ENCODE results near the gene WNT3. TPM values are rescaled to one million over a fixed set of nuclear protein-coding genes. Genes with fewer than 3 reads are reported as not detected.

The WNT3 gene
- total and polyA plus RNA-seq, 2 donors (not counting 3 experiments of a cell fraction or from before 2014, with no cell fraction given) = 1.4 to 2.1 TPM

DNA sequence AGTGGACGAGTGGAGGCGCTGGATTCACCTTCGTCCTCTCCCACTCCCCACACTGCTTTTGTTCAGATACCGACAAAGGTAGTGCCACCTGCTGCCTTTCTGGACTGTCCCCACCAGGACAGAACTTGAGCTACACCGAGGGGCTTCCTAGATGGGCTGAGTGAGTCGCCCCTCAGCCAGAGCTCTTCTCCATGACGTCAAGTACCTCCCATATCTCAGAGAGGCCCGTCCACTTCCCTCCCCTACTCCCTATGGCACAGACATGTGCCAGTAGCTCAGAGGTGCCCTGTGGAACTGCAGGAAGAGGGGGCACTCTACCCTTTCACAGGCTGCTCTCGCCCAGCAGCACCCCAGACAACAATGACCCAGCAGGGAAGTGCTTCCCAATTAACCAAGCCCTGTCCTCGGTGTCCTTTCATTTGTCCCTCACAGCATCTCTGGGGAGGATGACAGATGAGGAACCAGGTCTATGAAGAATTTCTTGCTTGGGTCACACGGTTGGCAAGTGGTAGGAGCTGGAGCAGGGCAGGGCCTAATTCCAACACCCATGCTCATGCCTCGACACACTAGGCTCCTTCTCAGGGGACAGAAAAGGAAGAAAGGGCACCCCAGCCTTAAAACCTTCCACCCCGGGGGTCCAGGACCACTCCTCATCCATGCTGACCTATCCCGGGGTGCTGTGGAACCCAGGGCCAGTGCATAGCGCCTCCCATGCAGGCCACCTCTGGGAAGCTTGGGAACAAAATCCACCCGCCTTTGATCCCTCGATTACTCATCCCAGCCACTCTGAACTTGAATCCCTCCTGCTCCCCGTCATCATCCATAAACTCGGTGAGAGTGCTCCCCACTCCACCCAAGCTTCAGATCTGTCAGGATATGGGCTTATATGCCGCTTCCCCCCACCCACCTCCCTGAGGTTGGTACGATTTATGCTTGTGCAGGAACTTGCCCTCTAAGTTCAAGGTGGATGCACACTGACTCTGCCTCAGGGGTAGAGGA, 51.7 kb downstream of the WNT3 start:
- intact Hi-C loops (cut with micrococcal nuclease) = loop anchor here (5.0 kb wide), 1 partner anchor 39 kb away; no protein-coding TSS in a partner anchor
- TF ChIP-seq GATA2 (IDR thresholded peaks at IDR 0.05; ENCODE audit: insufficient read depth, insufficient read length, low read depth, low read length) = no peak
- TF ChIP-seq, protein P1, sequence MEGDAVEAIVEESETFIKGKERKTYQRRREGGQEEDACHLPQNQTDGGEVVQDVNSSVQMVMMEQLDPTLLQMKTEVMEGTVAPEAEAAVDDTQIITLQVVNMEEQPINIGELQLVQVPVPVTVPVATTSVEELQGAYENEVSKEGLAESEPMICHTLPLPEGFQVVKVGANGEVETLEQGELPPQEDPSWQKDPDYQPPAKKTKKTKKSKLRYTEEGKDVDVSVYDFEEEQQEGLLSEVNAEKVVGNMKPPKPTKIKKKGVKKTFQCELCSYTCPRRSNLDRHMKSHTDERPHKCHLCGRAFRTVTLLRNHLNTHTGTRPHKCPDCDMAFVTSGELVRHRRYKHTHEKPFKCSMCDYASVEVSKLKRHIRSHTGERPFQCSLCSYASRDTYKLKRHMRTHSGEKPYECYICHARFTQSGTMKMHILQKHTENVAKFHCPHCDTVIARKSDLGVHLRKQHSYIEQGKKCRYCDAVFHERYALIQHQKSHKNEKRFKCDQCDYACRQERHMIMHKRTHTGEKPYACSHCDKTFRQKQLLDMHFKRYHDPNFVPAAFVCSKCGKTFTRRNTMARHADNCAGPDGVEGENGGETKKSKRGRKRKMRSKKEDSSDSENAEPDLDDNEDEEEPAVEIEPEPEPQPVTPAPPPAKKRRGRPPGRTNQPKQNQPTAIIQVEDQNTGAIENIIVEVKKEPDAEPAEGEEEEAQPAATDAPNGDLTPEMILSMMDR (IDR thresholded peaks at IDR 0.05; ENCODE audit: extremely low read depth in 1 of 2, insufficient read depth in 1 of 2, low read depth in 1 of 2, low read length in 2 of 2) = no peak
- no peak for TF ChIP-seq EZH2 (IDR thresholded peaks at IDR 0.05; ENCODE audit: borderline replicate concordance, low read depth, low read length, severe bottlenecking)
- TF ChIP-seq MYC (IDR thresholded peaks at IDR 0.05; ENCODE audit: low read depth, low read length) = no peak
- no peak for TF ChIP-seq FOS (IDR thresholded peaks at IDR 0.05; ENCODE audit: borderline replicate concordance, insufficient read depth, low read length)
- no peak for TF ChIP-seq MAX (IDR thresholded peaks at IDR 0.05; ENCODE audit: insufficient read depth, insufficient read length)
- TF ChIP-seq POLR2A (IDR thresholded peaks at IDR 0.05; ENCODE audit: low read depth, low read length) = no peak
- no peak for TF ChIP-seq POLR2AphosphoS5 (IDR thresholded peaks at IDR 0.05; ENCODE audit: insufficient read depth, low read depth, low read length)
- TF ChIP-seq JUN (IDR thresholded peaks at IDR 0.05; ENCODE audit: borderline replicate concordance, insufficient read depth, insufficient read length, low read depth) = no peak
- no peaks in the 10 kb centered on the region for H4K20me1 ChIP-seq (replicated peaks; ENCODE audit: control insufficient read depth, extremely low read depth, insufficient read depth, low read length)
- no peak overlapping the region for H2AFZ ChIP-seq (ENCODE audit: low read depth, low read length)
- POLR2A ChIA-PET = no interaction called here
- DNase-seq (ENCODE audit: low read depth, low spot score) (no peak), FAIRE-seq (no peak)
- no peak overlapping the region for H3K4me2 ChIP-seq (ENCODE audit: insufficient read depth, low read length)
- H3K4me1 ChIP-seq (ENCODE audit: control insufficient read depth, extremely low read depth, insufficient read depth, low read length) = peaks cover 22% of the 10 kb centered on the region
- no peaks in the 10 kb centered on the region for H3K79me2 ChIP-seq (ENCODE audit: control insufficient read depth, insufficient read depth, low read length)
- no TSS peak for BruUV-seq (replicated peaks)
- H3K9me1 ChIP-seq (replicated peaks; ENCODE audit: control insufficient read depth, extremely low read depth, insufficient read depth, low read length) = no peaks in the 10 kb centered on the region
- CTCF ChIA-PET = no interaction called here
- no peaks in the 10 kb centered on the region for H3K36me3 ChIP-seq (ENCODE audit: control insufficient read depth in 2 of 2, extremely low read depth in 1 of 2, insufficient read depth in 2 of 2, low read length in 2 of 2)
- no peaks in the 10 kb centered on the region for H3K9me3 ChIP-seq (replicated peaks; ENCODE audit: control insufficient read depth, insufficient read depth, low read length)
- H3K27ac ChIP-seq (ENCODE audit: insufficient read depth, low read depth, low read length) = no peak overlapping the region
- H3K27me3 ChIP-seq (ENCODE audit: control insufficient read depth in 2 of 2, insufficient read depth in 2 of 2, low read length in 2 of 2) = no peaks in the 10 kb centered on the region
- H3K9ac ChIP-seq (replicated peaks; ENCODE audit: extremely low read depth, insufficient read depth, low read length) = no peak overlapping the region
- dilution Hi-C loops (cut with MboI; ENCODE audit: extremely low pct_ligation_motif_present, low sequenced_read_pairs) = no loop called here
- H3K4me3 ChIP-seq (replicated peaks in 1 of 3; ENCODE audit: insufficient read depth in 1 of 3, low read depth in 1 of 3, low read length in 3 of 3) = no peak overlapping the region

Data from endothelial cell of umbilical vein (primary cell).